Endothelial cell (in vitro differentiated cells): ENCODE data around the gene FUT4. TPM values are rescaled to one million over a fixed set of nuclear protein-coding genes. Genes with fewer than 3 reads are reported as not detected.

Experiments used
- DNase-seq: peaks from one replicate; pipeline ENCODE4 v3.0.0; 2021; ENCODE audit warnings: low spot score
- H3K27ac Mint-ChIP-seq: one replicate; pipeline ENCODE4 v1.8.0; 2021; ENCODE audit warnings: mixed read lengths, inconsistent platforms; ENCODE audit not compliant: unreplicated experiment
- H3K27me3 Mint-ChIP-seq: one replicate; pipeline ENCODE4 v1.8.0; 2021; ENCODE audit warnings: mild to moderate bottlenecking, moderate library complexity, mixed read lengths, inconsistent platforms; ENCODE audit not compliant: unreplicated experiment
- H3K36me3 Mint-ChIP-seq: one replicate; pipeline ENCODE4 v1.8.0; 2021; ENCODE audit warnings: mild to moderate bottlenecking, low read depth, mixed read lengths, inconsistent platforms; ENCODE audit not compliant: unreplicated experiment
- H3K4me1 Mint-ChIP-seq: one replicate; pipeline ENCODE4 v1.8.0; 2021; ENCODE audit warnings: mild to moderate bottlenecking, mixed read lengths, inconsistent platforms; ENCODE audit not compliant: unreplicated experiment
- H3K4me3 Mint-ChIP-seq: one replicate; pipeline ENCODE4 v1.8.0; 2021; ENCODE audit warnings: mild to moderate bottlenecking, mixed read lengths, inconsistent platforms; ENCODE audit not compliant: unreplicated experiment
- H3K9me3 Mint-ChIP-seq: one replicate; pipeline ENCODE4 v1.8.0; 2021; ENCODE audit warnings: mixed read lengths, inconsistent platforms; ENCODE audit not compliant: unreplicated experiment
- total RNA-seq: library from RNA; stranded (reverse); fragmentation: NEBNext Ultra II Directional; extraction: Animal tissue kit (Norgen Biotek cat#: 25700); gene quantifications from one replicate; pipeline ENCODE4 v1.2.1, GENCODE V29; 2021; ENCODE audit not compliant: unreplicated experiment
- TF ChIP-seq, protein P1 (sequence below): fragments of 200-600 bp; sonication (generic); IDR thresholded peaks from one replicate; pipeline ENCODE4 v1.5.0; 2021; ENCODE audit warnings: antibody characterized with exemption; ENCODE audit not compliant: unreplicated experiment

FUT4 gene
- total RNA-seq, 1 donor from 2014 or later: 6.3 TPM

DNA sequence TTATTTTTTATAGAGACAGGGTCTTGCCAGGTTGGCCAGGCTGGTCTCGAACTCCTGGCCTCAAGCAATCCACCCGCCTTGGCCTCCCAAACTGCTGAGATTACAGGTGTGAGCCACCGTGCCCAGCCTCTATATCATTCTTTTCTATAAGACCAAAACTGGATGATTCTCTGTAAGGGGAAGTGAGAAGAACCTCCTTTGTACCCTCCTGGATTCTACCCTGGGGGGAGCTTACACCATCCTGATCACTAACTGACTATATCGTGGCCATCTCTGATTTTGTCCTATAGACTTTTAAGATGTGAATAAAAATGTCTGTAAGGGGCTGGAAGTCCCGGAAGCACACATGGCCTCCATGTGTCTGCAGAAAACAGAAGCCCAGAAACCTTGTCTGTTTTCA, 32.6 kb downstream of the FUT4 start:
- Mint-ChIP-seq H3K4me1 (peaks cover 8% of the 10 kb centered on the region), H3K4me3 (no peak overlapping the region), H3K27me3 (no peaks in the 10 kb centered on the region), H3K36me3 (no peaks in the 10 kb centered on the region), H3K9me3 (no peaks in the 10 kb centered on the region), H3K27ac (no peak overlapping the region)
- TF ChIP-seq, protein P1, sequence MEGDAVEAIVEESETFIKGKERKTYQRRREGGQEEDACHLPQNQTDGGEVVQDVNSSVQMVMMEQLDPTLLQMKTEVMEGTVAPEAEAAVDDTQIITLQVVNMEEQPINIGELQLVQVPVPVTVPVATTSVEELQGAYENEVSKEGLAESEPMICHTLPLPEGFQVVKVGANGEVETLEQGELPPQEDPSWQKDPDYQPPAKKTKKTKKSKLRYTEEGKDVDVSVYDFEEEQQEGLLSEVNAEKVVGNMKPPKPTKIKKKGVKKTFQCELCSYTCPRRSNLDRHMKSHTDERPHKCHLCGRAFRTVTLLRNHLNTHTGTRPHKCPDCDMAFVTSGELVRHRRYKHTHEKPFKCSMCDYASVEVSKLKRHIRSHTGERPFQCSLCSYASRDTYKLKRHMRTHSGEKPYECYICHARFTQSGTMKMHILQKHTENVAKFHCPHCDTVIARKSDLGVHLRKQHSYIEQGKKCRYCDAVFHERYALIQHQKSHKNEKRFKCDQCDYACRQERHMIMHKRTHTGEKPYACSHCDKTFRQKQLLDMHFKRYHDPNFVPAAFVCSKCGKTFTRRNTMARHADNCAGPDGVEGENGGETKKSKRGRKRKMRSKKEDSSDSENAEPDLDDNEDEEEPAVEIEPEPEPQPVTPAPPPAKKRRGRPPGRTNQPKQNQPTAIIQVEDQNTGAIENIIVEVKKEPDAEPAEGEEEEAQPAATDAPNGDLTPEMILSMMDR: no peak
- no peak for DNase-seq

DNA sequence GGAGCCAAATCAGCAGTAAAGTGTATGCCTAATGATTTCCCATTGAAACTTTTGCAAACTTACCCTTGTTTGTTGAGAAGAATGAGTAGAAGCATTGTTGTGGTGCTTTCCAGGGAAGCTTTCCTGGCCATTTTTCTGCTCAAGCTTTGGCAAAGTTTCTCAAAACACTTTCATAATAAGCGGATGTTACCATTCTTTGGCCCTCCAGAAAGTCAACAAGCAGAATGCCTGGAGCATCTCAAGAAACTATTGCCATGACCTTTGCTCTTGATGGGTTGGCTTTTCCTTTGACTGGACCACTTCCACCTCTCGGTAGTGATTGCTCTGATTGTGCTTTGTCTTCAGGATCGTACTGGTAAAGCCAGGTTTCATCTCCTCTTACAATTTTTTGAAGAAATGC, 34.1 kb downstream of the FUT4 start:
- TF ChIP-seq, protein P1: no peak
- Mint-ChIP-seq H3K27me3 (no peaks in the 10 kb centered on the region), H3K4me1 (peaks cover 8% of the 10 kb centered on the region), H3K36me3 (no peaks in the 10 kb centered on the region), H3K27ac (no peak overlapping the region), H3K4me3 (no peak overlapping the region), H3K9me3 (no peaks in the 10 kb centered on the region)
- DNase-seq: no peak

DNA sequence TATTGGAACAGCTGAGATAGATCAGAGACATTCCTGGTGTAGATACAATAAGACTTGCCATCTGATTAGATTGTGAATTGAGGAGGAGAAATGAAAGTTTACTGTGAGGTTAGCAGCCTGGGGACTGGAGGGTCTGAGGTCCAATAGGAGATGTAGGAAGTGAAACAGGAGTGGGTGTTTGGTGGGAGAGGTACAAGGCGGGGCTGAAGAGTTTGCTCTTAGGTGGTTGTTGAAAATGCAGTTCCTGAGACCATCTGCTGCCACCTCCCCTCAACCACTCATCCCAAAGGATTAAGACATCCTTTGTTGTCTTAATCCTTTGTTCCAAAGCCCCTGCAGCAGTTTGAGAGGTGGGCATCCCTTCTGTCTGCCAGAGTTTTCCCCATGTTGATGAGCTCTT, 38.2 kb downstream of the FUT4 start:
- Mint-ChIP-seq H3K27ac (no peak overlapping the region), H3K36me3 (no peaks in the 10 kb centered on the region), H3K27me3 (no peaks in the 10 kb centered on the region), H3K4me1 (peaks cover 10% of the 10 kb centered on the region), H3K9me3 (no peaks in the 10 kb centered on the region), H3K4me3 (no peak overlapping the region)
- no peak for DNase-seq
- TF ChIP-seq, protein P1: no peak

DNA sequence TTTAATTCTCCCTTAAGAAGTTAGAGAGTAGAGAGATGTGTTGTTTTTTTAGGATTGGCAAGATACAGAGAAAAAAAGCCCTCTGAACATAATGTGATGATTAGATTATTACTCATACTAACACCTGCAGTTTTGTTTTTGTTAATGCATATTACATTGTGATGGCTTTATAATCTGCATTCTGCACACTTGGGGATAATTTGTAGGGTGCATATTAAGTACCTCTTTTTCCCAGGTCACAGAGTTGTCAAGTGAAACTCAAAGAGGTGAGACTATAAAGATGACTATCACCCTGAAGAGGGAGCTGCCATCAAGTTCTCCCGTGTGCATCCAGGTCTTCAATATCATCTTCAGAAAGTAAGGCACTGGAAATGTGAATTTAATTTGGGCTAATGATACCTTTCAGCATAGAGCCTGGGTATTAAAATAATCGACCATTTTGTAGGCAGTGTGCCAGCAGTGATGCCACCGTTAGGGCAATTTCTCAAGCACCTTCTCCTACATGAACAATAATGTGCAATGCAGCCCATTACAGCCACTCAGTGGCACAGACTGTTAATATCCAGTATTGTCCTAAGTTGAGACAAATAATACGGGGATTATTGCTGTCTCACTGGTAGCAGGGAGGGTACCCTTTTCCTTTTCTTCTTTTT, 39.6 kb downstream of the FUT4 start:
- no peak for DNase-seq
- H3K4me1 Mint-ChIP-seq: peaks cover 12% of the 10 kb centered on the region
- no peaks in the 10 kb centered on the region for H3K27me3 Mint-ChIP-seq
- TF ChIP-seq, protein P1: no peak
- no peak overlapping the region for H3K27ac Mint-ChIP-seq
- H3K9me3 Mint-ChIP-seq: no peaks in the 10 kb centered on the region
- H3K36me3 Mint-ChIP-seq: no peaks in the 10 kb centered on the region
- no peak overlapping the region for H3K4me3 Mint-ChIP-seq

DNA sequence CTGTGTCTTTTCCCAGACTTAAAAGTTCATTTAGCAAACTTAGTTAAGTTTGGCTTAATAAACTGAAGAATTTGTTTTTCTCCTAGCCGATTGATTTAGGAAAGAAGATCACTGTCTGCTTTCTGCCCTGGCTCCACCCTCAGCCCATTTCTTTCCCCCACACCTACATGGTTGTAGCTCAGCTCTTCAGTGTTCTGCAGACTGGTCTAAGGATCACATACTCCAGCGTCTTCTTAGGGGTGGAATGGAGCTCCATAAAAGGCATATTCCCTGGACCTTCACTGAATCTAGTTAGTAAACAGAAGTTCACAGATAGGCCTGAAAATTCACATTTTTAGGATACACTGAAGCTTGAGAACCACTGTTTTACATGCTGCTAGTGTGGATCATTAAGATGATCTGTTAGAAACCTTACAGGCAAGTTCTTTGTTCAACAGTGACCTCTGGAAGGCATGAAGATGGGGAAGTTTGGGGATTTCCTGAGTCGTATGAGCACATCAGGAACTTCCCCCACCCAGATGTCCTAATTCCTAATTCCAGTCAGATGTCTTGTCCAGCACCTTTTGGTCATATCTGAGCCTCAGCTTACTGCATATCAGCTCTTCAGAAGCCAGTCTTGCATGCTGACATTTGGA, 40.3 kb downstream of the FUT4 start:
- Mint-ChIP-seq H3K27ac (no peak overlapping the region), H3K4me1 (peaks cover 17% of the 10 kb centered on the region), H3K36me3 (no peaks in the 10 kb centered on the region), H3K4me3 (no peak overlapping the region), H3K9me3 (no peaks in the 10 kb centered on the region), H3K27me3 (no peaks in the 10 kb centered on the region)
- TF ChIP-seq, protein P1: no peak
- DNase-seq: no peak
